ENCODE measurements around the gene CLIC1.

DNA sequence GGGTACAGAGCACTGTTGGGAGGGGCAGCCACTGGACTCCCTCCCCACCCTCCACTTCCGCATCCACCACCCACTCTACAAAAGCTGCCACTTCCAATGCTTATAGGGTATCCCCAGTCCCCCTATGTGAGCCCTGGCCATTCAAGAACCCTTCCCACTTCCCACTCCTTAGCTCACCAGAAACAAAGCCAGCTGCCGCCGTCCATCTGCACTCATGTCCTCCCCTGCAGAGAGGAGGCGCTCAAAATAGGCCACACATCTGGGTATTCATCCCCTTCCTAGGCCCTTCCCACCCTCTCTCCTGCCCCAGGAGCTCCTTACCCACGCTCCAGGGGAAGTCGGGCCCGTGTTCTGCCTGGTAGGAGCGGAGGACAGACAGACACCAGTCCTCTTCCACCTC, 49.0 kb downstream of the CLIC1 start:
- TF ChIP-seq, protein P1, sequence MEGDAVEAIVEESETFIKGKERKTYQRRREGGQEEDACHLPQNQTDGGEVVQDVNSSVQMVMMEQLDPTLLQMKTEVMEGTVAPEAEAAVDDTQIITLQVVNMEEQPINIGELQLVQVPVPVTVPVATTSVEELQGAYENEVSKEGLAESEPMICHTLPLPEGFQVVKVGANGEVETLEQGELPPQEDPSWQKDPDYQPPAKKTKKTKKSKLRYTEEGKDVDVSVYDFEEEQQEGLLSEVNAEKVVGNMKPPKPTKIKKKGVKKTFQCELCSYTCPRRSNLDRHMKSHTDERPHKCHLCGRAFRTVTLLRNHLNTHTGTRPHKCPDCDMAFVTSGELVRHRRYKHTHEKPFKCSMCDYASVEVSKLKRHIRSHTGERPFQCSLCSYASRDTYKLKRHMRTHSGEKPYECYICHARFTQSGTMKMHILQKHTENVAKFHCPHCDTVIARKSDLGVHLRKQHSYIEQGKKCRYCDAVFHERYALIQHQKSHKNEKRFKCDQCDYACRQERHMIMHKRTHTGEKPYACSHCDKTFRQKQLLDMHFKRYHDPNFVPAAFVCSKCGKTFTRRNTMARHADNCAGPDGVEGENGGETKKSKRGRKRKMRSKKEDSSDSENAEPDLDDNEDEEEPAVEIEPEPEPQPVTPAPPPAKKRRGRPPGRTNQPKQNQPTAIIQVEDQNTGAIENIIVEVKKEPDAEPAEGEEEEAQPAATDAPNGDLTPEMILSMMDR (conservative IDR thresholded peaks at IDR 0.05; ENCODE audit: low read length): no peak
- no peak for TF ChIP-seq EZH2phosphoT487 (IDR thresholded peaks at IDR 0.05; ENCODE audit: borderline replicate concordance, low read depth, low read length)

Measured in OCI-LY7 (cell line).